ENCODE data around the gene TTC27.
"Not testable (repeated sequence)": the region's sequence is repeated elsewhere in the genome, so short reads cannot be mapped to it uniquely, and the experiment has no call there.

Gene TTC27

DNA sequence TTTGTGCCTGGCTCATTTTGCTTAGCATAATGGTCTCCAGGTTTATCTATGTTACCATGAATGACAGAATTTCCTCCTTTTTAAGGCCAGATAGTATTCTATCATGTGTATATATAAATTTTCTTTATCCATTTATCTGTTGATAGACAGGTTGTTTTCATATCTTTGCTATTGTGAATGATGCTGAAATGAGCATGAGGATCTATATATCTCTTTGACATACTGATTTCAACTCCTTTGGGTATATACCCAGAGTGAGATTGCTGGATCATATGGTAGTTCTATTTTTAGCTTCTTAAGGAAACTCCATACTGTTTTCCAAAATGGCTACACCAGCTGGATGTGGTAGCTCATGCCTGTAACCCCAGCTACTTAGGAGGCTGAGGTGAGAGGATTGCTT is 232.5 kb downstream of the TTC27 start:
- no peak for DNase-seq

DNA sequence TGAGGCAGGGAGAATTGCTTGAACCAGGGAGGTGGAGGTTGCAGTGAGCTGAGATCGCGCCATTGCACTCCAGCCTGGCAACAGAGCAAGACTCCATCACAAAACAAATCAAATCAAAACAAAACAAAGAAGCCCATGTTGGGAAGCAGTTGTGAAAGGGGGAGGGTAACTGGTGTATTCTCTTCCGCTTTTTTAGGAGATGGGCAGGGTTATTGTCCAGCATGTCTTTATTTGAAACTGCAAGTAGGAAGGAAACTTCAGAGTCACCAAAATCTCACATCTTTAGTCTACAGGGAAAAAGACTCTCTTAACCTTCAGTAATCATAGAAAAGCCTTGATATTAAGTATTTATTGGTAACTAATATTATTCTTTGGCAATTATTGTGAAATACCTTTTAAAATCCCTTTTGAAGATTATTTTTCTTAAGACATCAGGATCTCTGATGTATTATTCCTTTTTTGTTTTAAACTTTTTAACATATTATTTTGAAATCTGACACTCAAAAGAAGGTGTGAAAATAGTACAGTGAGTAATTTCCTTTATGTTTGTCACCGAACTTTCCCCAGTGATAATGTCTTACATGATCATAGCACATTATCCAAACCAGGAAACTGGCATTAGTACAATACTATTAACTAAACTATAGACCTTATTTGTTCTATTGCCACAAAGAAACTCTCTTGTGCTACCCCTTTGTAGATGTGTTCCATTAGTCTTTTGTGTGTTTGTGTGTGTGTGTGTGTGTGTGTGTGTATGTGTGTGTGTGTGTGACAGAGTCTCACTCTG is 234.6 kb downstream of the TTC27 start:
- no peak for DNase-seq

DNA sequence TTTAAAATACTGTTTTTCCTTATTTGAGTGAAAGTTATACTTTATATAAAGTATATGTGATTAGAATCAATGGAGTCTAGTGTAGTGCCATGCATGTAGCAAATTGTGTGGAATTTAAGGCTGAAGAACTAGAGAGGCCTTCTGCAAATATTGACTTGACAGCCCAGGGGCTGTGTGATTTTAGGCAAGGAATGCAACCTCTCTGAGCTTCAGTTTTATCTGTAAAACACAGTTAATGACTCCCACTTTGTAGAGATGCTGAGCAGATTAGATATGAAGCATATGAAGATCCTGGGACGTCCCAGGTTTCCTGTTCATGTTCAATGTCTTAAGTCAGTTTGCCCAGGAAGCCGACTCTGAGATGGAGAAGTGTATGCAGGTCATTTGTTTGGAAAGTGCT is 235.5 kb downstream of the TTC27 start:
- DNase-seq, result no peak

DNA sequence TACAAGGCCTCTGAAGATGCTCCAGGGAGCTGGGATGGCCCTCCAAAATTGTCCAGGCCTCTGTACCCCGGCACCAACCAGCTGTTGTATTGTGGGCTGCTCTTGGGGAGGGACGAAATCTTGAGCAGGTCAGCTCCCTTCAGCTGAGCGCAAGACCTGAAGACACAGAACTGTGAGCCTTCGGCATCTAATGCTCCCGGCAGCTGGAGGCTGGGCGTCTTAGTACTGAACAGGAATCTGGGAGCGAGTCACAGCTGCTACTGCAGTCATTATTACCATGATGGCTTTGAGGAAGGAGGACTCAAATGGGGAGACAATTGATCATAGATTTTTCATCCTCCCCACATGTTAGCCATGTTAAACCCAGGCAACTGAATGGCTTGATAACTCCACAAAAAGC is 236.0 kb downstream of the TTC27 start:
- peak; percentile 62 for DNase-seq

DNA sequence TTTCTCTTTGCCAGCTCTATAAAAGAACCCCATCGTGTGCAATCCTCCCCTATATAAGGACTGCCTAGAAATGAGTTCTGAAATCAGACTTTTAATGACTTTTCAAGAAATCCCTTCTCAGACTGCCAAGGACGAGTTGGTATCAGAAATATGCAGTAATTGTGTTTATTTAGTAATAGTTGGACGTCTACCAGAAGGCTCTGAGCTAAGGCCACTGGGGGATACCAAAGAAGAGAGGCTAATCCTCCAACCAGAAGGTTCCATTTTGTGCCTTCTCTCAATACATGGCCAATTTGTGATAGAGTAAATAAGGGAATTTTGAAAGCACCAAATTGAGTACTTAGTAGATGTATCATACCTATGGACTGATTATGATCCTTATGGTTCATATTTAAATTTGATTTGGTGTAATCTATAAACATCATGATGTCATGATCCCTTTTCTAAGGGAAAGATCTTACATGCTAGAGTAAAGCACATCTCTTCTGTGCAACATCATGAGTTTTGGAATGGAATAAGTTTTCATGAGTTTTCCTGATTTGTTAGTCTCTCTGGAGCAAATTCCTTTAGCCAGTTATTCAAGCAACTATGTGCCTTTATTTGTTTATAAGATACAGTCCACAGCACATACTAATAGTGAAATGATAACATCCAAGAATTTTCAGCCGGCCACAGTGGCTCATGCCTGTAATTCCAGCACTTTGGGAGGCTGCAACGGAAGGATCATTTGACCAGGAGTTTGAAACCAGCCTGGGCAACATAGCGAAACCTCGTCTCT is 236.7 kb downstream of the TTC27 start:
- peak; percentile 96 for DNase-seq

DNA sequence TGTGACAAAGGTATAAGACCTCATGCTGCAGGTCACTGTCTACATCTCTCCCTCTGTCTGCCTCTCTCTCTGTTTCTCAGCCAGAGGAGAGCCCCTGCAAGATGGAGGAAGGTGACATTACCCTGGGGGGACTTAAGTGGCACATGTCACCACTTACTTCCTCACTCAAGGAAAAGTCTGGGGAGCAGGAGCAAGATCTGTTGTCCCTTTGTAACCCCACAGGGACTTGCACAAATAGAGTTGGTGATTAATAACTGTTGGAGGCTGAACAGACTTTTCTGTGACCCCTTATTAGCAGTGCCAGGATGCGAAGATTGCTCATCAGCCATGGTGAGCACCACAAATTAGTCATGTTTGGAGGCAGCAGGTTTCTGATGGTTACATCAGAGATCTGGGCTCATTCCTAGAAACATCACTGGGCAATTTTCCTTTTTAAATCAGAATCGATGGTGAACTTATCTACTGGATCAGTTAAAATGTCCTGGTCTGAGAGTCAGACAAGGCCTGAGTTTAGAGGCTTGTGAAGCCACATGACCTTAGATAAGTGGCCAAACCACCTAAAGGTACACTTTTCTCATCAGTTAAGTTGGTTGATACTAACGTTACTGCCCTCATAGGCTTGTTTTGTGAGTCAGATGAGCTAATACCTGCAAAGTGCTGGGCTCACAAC is 237.7 kb downstream of the TTC27 start:
- peak; percentile 99 for DNase-seq

DNA sequence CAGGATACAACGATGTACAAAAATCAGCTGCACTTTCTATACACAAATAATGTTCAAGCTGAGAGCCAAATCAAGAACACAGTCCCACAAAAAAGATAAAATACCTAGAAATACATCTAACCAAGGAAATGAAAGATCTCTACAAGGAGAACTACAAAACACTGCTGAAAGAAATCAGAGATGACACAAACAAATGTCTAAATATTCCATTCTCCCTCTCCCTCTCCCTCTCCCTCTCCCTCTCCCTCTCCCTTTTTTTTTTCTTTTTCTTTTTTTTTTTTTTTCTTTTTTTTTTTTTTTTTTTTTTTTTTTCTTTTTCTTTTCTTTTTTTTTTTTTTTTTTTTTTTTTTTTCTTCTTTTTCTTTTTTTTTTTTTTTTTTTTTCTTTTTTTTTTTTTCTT is 238.6 kb downstream of the TTC27 start:
- not testable (repeated sequence) for DNase-seq
